Stimulated activated CD4-positive, alpha-beta T cell treated with anti-CD3 and anti-CD28 coated beads, Interleukin-12 subunit alpha, Interleukin-12 subunit beta, amount 100 ng/mL, for 4 hours (primary cell): ENCODE data around the gene ACOX1.
A peak's percentile ranks its signal among the peaks of the same experiment; 100 is the strongest.

ENCODE experiments used
- DNase-seq: peaks from one replicate; pipeline ENCODE4 v3.0.0-alpha.2; 2020

The ACOX1 gene

GRCh38 chr17:75978938-75979704 is at the start of gene ACOX1, which contains the start of gene TEN1:
ACOX1 (minus strand) TSS chr17:75979166; CDS start chr17:75979073, 93 bp downstream.
TEN1 (plus strand) TSS chr17:75979240; CDS start chr17:75986193, 6,953 bp downstream.
- DNase-seq = peak; percentile 96

GRCh38 chr17:76027159-76027839 is 48.3 kb upstream of the ACOX1 start, which contains the start of gene EVPL:
EVPL (minus strand) TSS chr17:76027306; CDS start chr17:76027198, 108 bp downstream.
- DNase-seq = no peak

GRCh38 chr17:76026714-76027158 is 47.8 kb upstream of the ACOX1 start:
- DNase-seq = no peak

GRCh38 chr17:76025294-76025693 is 46.3 kb upstream of the ACOX1 start:
- DNase-seq = no peak

- DNase-seq = no peak
Measured at GRCh38 chr17:76024353-76024752, 45.4 kb upstream of the ACOX1 start.

GRCh38 chr17:76023900-76024237 is 44.9 kb upstream of the ACOX1 start:
- no peak for DNase-seq

GRCh38 chr17:76022973-76023899 is 44.3 kb upstream of the ACOX1 start:
- DNase-seq = no peak

GRCh38 chr17:76022285-76022684 is 43.3 kb upstream of the ACOX1 start:
- no peak for DNase-seq

GRCh38 chr17:76019833-76020467 is 41.0 kb upstream of the ACOX1 start:
- no peak for DNase-seq

GRCh38 chr17:76018801-76019200 is 39.8 kb upstream of the ACOX1 start:
- no peak for DNase-seq

- no peak for DNase-seq
Measured at GRCh38 chr17:76018340-76018680, 39.3 kb upstream of the ACOX1 start.

GRCh38 chr17:76017481-76018339 is 38.7 kb upstream of the ACOX1 start:
- DNase-seq = no peak

GRCh38 chr17:76014925-76015261 is 35.9 kb upstream of the ACOX1 start:
- DNase-seq = no peak

- DNase-seq = peak; percentile 71
Measured at GRCh38 chr17:76014100-76014924, 35.3 kb upstream of the ACOX1 start.

- no peak for DNase-seq
Measured at GRCh38 chr17:76013377-76013932, 34.5 kb upstream of the ACOX1 start.

- DNase-seq = no peak
Measured at GRCh38 chr17:76011951-76012350, 33.0 kb upstream of the ACOX1 start.

- DNase-seq = no peak
Measured at GRCh38 chr17:76009969-76010661, 31.1 kb upstream of the ACOX1 start.

GRCh38 chr17:76009447-76009846 is 30.5 kb upstream of the ACOX1 start:
- DNase-seq = no peak

GRCh38 chr17:76008630-76009425 is 29.9 kb upstream of the ACOX1 start:
- no peak for DNase-seq
